Adrenal gland (tissue), 12 donors: Measurements from ENCODE around the gene VEZF1. TPM values are rescaled to one million over a fixed set of nuclear protein-coding genes. Genes with fewer than 3 reads are reported as not detected.

ENCODE experiments used
- DNase-seq, 7 donors: peaks; one replicate each; pipeline ENCODE4 v3.0.0-alpha.2; 2019 to 2020
- H3K27ac ChIP-seq, 5 donors: fragments of 200-600 bp; sonication (generic) in 4 of 5; 1 replicate in 3 of 5; 2 replicates in 2 of 5; pipeline versions ENCODE4 v1.5.1 to v1.8.0; 2016 to 2020; ENCODE audit warnings: mild to moderate bottlenecking in 1 of 5
- H3K27me3 ChIP-seq: fragments of 200-600 bp; 2 replicates; pipeline ENCODE4 v1.8.0; 2021
- H3K36me3 ChIP-seq, 2 donors: fragments of 200-600 bp; replicated peaks in 1 of 2; 1 replicate in 1 of 2; 2 replicates in 1 of 2; pipeline versions ENCODE4 v1.5.1 to v1.8.0; 2018 to 2022
- H3K4me1 ChIP-seq, 2 donors: fragments of 200-600 bp; replicated peaks in 1 of 2; 1 replicate in 1 of 2; 2 replicates in 1 of 2; pipeline versions ENCODE4 v1.5.1 to v1.8.0; 2018 to 2021
- H3K4me3 ChIP-seq, 4 donors: fragments of 200-600 bp; sonication (generic) in 3 of 4; one replicate each; pipeline ENCODE4 v1.5.1; 2016 to 2018
- H3K9me3 ChIP-seq, 3 donors: fragments of 200-600 bp; sonication (generic) in 1 of 3; replicated peaks in 1 of 3; 1 replicate in 2 of 3; 2 replicates in 1 of 3; pipeline versions ENCODE4 v1.5.1 to v1.8.0; 2016 to 2021
- CTCF ChIP-seq, 6 experiments: fragments of 450-650 bp in 4 of 6; fragments of 200-600 bp in 2 of 6; sonication (generic) in 1 of 6; IDR thresholded peaks; 1 replicate in 5 of 6; 2 replicates in 1 of 6; pipeline versions ENCODE4 v1.5.1 to v1.8.0; 2016 to 2021; ENCODE audit warnings: antibody characterized with exemption in 6 of 6, mild to moderate bottlenecking in 2 of 6, moderate library complexity in 1 of 6
- POLR2A ChIP-seq, 2 donors: fragments of 450-650 bp; IDR thresholded peaks; one replicate each; pipeline ENCODE4 v1.6.1; 2017; ENCODE audit warnings: antibody characterized with exemption in 2 of 2, mild to moderate bottlenecking in 2 of 2, moderate library complexity in 1 of 2
- WGBS, 4 donors: extraction: QIAGEN DNeasy Blood & Tissue Kit in 2 of 4; methylation state at CpG; one replicate each; pipeline versions ENCODE4 v1.1.5 to v1.1.7; 2013 to 2017; 5-methylcytosine and 5-hydroxymethylcytosine counted together
- intact Hi-C, 2 donors: fragments of 100-400 bp; cut with DNase I; formaldehyde crosslinking; loops; one replicate each; pipeline versions ENCODE4 v1.14.1 to v1.15.0; 2022 to 2023
- polyA plus RNA-seq, 3 donors: library from polyadenylated mRNA; stranded (reverse); fragments of 200-250 nt in 2 of 3; fragments of 350-450 nt in 1 of 3; fragmentation: Illumina TruSeq in 1 of 3; extraction: RNeasy Lipid Tissue Mini Kit (QIAGEN cat#74804) in 1 of 3; gene quantifications; one replicate each; pipeline ENCODE4 v1.2.3, GENCODE V29; 2013 to 2014
- total RNA-seq, 9 donors: library from RNA; depleted of rRNA in 4 of 9; stranded (reverse); fragments of >200 nt in 4 of 9; fragments of 120-200 nt in 1 of 9; fragmentation: NEBNext Ultra II Directional in 1 of 9; extraction: Animal tissue kit (Norgen Biotek cat#: 25700) in 1 of 9; gene quantifications; one replicate each; pipeline versions ENCODE4 v1.1.0 to v1.2.4, GENCODE V29; 2013 to 2023
- donor health status: healthy with polysubstance abuse.
- donor health status: Bipolar disorder and iron deficiency.
- donor health status: DM: yes; HTN: yes; CAD: no.
- donor health status: DM: no; HTN: no; CAD: no.
- donor health status: DM: no; HTN: no; CAD: no.
- donor health status: DM: yes; HTN: yes; CAD: no.

Gene VEZF1
- total and polyA plus RNA-seq, 12 donors = 14.1 to 105 (median 65.1) TPM

GRCh38 chr17:58005728-58006559, 17.9 kb upstream of the VEZF1 start:
- H3K4me3 ChIP-seq = peak overlapping the region; percentile 30 to 90 (median 83)
- H3K27ac ChIP-seq = peak overlapping the region; percentile 89 to 99 (median 98)
- peaks cover 0 to 40% of the 10 kb centered on the region in 2 donors for H3K36me3 ChIP-seq
- WGBS, 4 donors = 3 to 4% (median 4%) methylated on average over 23 to 36 of the region's 36 CpGs
- no peaks in the 10 kb centered on the region for H3K27me3 ChIP-seq
- DNase-seq = no peak
- intact Hi-C loops = loop anchor here (5.0 to 10.0 kb wide), 3 partner anchors 76 to 109 kb away; partner anchors contain the start of gene DYNLL2 (in 1 of the 2)
- H3K9me3 ChIP-seq = no peaks in the 10 kb centered on the region
- peaks cover 12 to 59% of the 10 kb centered on the region in 2 donors for H3K4me1 ChIP-seq
- TF ChIP-seq CTCF (IDR thresholded peaks at IDR 0.05) = no peak
- no peak for TF ChIP-seq POLR2A (IDR thresholded peaks at IDR 0.05)

GRCh38 chr17:58005031-58005727, 17.1 kb upstream of the VEZF1 start:
- TF ChIP-seq POLR2A (IDR thresholded peaks at IDR 0.05) (no peak), CTCF (IDR thresholded peaks at IDR 0.05) (no peak)
- peak overlapping the region in 1 of 4 donors; percentile 79 for H3K4me3 ChIP-seq
- DNase-seq = no peak
- H3K27ac ChIP-seq = peak overlapping the region in 1 of 5 donors; percentile 99
- H3K27me3 ChIP-seq = no peaks in the 10 kb centered on the region
- peaks cover 12 to 61% of the 10 kb centered on the region in 2 donors for H3K4me1 ChIP-seq
- 24 to 43% (median 35%) methylated on average over 12 of the region's 12 CpGs for WGBS, 4 donors
- no peaks in the 10 kb centered on the region for H3K9me3 ChIP-seq
- peaks cover 0 to 48% of the 10 kb centered on the region in 2 donors for H3K36me3 ChIP-seq
- intact Hi-C loops = loop anchor here (5.0 to 10.0 kb wide), 3 partner anchors 77 to 110 kb away; partner anchors contain the start of gene DYNLL2 (in 1 of the 2)

- intact Hi-C loops = loop anchor here in 1 of 2 donors (10.0 kb wide), 1 partner anchor 111 kb away; no protein-coding TSS in a partner anchor
- no peak for DNase-seq
- Histone ChIP-seq H3K27ac (no peak overlapping the region), H3K9me3 (no peaks in the 10 kb centered on the region), H3K27me3 (no peaks in the 10 kb centered on the region), H3K36me3 (peaks cover 0 to 57% of the 10 kb centered on the region in 2 donors), H3K4me1 (peaks cover 12 to 64% of the 10 kb centered on the region in 2 donors), H3K4me3 (no peak overlapping the region)
- TF ChIP-seq POLR2A (IDR thresholded peaks at IDR 0.05) (no peak), CTCF (IDR thresholded peaks at IDR 0.05) (no peak)
- 72 to 88% (median 82%) methylated on average over 3 of the region's 3 CpGs for WGBS, 4 donors
Observed at GRCh38 chr17:58004060-58004459, 16.0 kb upstream of the VEZF1 start.

GRCh38 chr17:58002973-58003372, 14.9 kb upstream of the VEZF1 start:
- intact Hi-C loops = loop anchor here in 1 of 2 donors (10.0 kb wide), 1 partner anchor 112 kb away; no protein-coding TSS in a partner anchor
- Histone ChIP-seq H3K4me1 (peaks cover 12 to 61% of the 10 kb centered on the region in 2 donors), H3K9me3 (no peaks in the 10 kb centered on the region), H3K27me3 (no peaks in the 10 kb centered on the region), H3K27ac (no peak overlapping the region), H3K4me3 (no peak overlapping the region), H3K36me3 (peaks cover 0 to 59% of the 10 kb centered on the region in 2 donors)
- TF ChIP-seq CTCF (IDR thresholded peaks at IDR 0.05) (no peak), POLR2A (IDR thresholded peaks at IDR 0.05) (no peak)
- WGBS, 4 donors = 83 to 91% (median 88%) methylated on average over 2 of the region's 2 CpGs
- no peak for DNase-seq
